ENCODE data around the gene ANKRD11. TPM values are rescaled to one million over a fixed set of nuclear protein-coding genes. Genes with fewer than 3 reads are reported as not detected.

Gene ANKRD11
- polyA plus RNA-seq, 1 donor (not counting 4 experiments of a cell fraction or from before 2014, with no cell fraction given), result 30.1 TPM

DNA sequence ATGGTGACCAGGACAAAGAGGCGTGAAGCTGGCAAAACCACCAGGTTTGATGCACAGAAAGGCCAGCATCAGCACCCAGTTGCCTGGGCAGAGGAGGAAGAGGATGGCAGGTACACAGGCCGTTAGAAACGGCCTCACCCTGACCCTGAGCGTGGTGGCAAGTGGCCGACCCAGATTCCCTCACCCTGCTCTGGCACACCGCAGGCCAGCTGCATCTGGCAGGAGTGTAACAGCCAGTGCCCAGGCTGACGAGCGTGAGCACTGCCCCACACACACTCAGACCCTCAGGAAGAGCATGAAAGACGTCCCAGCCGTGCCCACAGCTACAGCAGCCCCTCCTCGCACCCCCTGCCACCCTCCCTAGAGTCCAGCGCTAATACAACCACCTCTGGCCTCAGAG, 82.0 kb downstream of the ANKRD11 start:
- H3K27ac ChIP-seq (ENCODE audit: control insufficient read depth, insufficient read depth, low read length), result peak overlapping the region; percentile 49
- no peaks in the 10 kb centered on the region for H3K9me3 ChIP-seq (ENCODE audit: control insufficient read depth, low read depth, low read length)
- DNase-seq (ENCODE audit: low read depth, low spot score) (no peak), FAIRE-seq (no peak)
- H3K4me1 ChIP-seq (ENCODE audit: control insufficient read depth, extremely low read depth, insufficient read depth, low read length), result peaks cover 70% of the 10 kb centered on the region
- H3K4me3 ChIP-seq (ENCODE audit: control insufficient read depth in 2 of 3, extremely low read depth in 1 of 3, insufficient read depth in 2 of 3, low read depth in 1 of 3, low read length in 3 of 3), result no peak overlapping the region
- dilution Hi-C loops (cut with MboI; ENCODE audit: extremely low pct_ligation_motif_present, low sequenced_read_pairs), result no loop called here
- H3K9me1 ChIP-seq (ENCODE audit: control insufficient read depth, extremely low read depth, insufficient read depth, low read length), result peaks cover 22% of the 10 kb centered on the region
- no peaks in the 10 kb centered on the region for H3K36me3 ChIP-seq (ENCODE audit: control insufficient read depth in 2 of 2, extremely low read depth in 1 of 2, insufficient read depth in 2 of 2, low read length in 2 of 2)
- H3K4me2 ChIP-seq (ENCODE audit: control insufficient read depth, extremely low read depth, insufficient read depth, low read depth, low read length), result no peak overlapping the region
- H3K9ac ChIP-seq (ENCODE audit: control insufficient read depth, extremely low read depth, insufficient read depth, low read length), result peak overlapping the region; percentile 13
- TF ChIP-seq, protein P1, sequence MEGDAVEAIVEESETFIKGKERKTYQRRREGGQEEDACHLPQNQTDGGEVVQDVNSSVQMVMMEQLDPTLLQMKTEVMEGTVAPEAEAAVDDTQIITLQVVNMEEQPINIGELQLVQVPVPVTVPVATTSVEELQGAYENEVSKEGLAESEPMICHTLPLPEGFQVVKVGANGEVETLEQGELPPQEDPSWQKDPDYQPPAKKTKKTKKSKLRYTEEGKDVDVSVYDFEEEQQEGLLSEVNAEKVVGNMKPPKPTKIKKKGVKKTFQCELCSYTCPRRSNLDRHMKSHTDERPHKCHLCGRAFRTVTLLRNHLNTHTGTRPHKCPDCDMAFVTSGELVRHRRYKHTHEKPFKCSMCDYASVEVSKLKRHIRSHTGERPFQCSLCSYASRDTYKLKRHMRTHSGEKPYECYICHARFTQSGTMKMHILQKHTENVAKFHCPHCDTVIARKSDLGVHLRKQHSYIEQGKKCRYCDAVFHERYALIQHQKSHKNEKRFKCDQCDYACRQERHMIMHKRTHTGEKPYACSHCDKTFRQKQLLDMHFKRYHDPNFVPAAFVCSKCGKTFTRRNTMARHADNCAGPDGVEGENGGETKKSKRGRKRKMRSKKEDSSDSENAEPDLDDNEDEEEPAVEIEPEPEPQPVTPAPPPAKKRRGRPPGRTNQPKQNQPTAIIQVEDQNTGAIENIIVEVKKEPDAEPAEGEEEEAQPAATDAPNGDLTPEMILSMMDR (optimal IDR thresholded peaks at IDR 0.05 in 1 of 3, IDR thresholded peaks at IDR 0.05 in 1 of 3, conservative IDR thresholded peaks at IDR 0.05 in 1 of 3; ENCODE audit: extremely low read depth in 1 of 3, insufficient read depth in 2 of 3, low read length in 3 of 3), result no peak
- no peak for TF ChIP-seq EZH2 (IDR thresholded peaks at IDR 0.05; ENCODE audit: low read length)
- H4K20me1 ChIP-seq (ENCODE audit: control insufficient read depth, extremely low read depth, insufficient read depth, low read length), result peaks cover 86% of the 10 kb centered on the region
- H3K27me3 ChIP-seq (ENCODE audit: control insufficient read depth, extremely low read depth, insufficient read depth, low read length), result no peaks in the 10 kb centered on the region
- peaks cover 96% of the 10 kb centered on the region for H3K79me2 ChIP-seq (ENCODE audit: control insufficient read depth, insufficient read depth, low read length)
- H2AFZ ChIP-seq (ENCODE audit: control insufficient read depth, low read length), result no peak overlapping the region

- dilution Hi-C loops (cut with MboI; ENCODE audit: extremely low pct_ligation_motif_present, low sequenced_read_pairs), result no loop called here
- Histone ChIP-seq H4K20me1 (ENCODE audit: control insufficient read depth, extremely low read depth, insufficient read depth, low read length) (peaks cover 87% of the 10 kb centered on the region), H3K4me3 (ENCODE audit: control insufficient read depth in 2 of 3, extremely low read depth in 1 of 3, insufficient read depth in 2 of 3, low read depth in 1 of 3, low read length in 3 of 3) (no peak overlapping the region), H3K4me1 (ENCODE audit: control insufficient read depth, extremely low read depth, insufficient read depth, low read length) (peaks cover 66% of the 10 kb centered on the region), H3K27ac (ENCODE audit: control insufficient read depth, insufficient read depth, low read length) (peak overlapping the region; percentile 37), H3K36me3 (ENCODE audit: control insufficient read depth in 2 of 2, extremely low read depth in 1 of 2, insufficient read depth in 2 of 2, low read length in 2 of 2) (no peaks in the 10 kb centered on the region), H3K79me2 (ENCODE audit: control insufficient read depth, insufficient read depth, low read length) (peaks cover 96% of the 10 kb centered on the region), H3K9me3 (ENCODE audit: control insufficient read depth, low read depth, low read length) (no peaks in the 10 kb centered on the region), H2AFZ (ENCODE audit: control insufficient read depth, low read length) (no peak overlapping the region), H3K27me3 (ENCODE audit: control insufficient read depth, extremely low read depth, insufficient read depth, low read length) (no peaks in the 10 kb centered on the region), H3K9me1 (ENCODE audit: control insufficient read depth, extremely low read depth, insufficient read depth, low read length) (peaks cover 22% of the 10 kb centered on the region), H3K9ac (ENCODE audit: control insufficient read depth, extremely low read depth, insufficient read depth, low read length) (peak overlapping the region; percentile 13), H3K4me2 (ENCODE audit: control insufficient read depth, extremely low read depth, insufficient read depth, low read depth, low read length) (no peak overlapping the region)
- DNase-seq (ENCODE audit: low read depth, low spot score) (no peak), FAIRE-seq (no peak)
- no peak for TF ChIP-seq EZH2 (IDR thresholded peaks at IDR 0.05; ENCODE audit: low read length)
- TF ChIP-seq, protein P1 (optimal IDR thresholded peaks at IDR 0.05 in 1 of 3, IDR thresholded peaks at IDR 0.05 in 1 of 3, conservative IDR thresholded peaks at IDR 0.05 in 1 of 3; ENCODE audit: extremely low read depth in 1 of 3, insufficient read depth in 2 of 3, low read length in 3 of 3), result no peak
Observed at GRCh38 chr16:89407925-89408300, 82.4 kb downstream of the ANKRD11 start.
